Activated B cell treated with CpG ODN at 0.5 μM for 24 hours (primary cell): Measurements from ENCODE around the gene ICAM2. TPM values are rescaled to one million over a fixed set of nuclear protein-coding genes. Genes with fewer than 3 reads are reported as not detected.

Source experiments
- ATAC-seq: fragments of 200-7000 bp; cut with Tn5 transposase; one replicate; pipeline ENCODE4 v1.10.0; 2021; ENCODE audit warnings: low read depth, mild to moderate bottlenecking, moderate library complexity
- CTCF ChIA-PET: fragments of 350-600 bp; sonication (Branson Sonifier 250); formaldehyde crosslinking; loops from one replicate; lab custom pipeline; 2021; ENCODE audit warnings: antibody characterized with exemption; lab: Charles Lee
- POLR2A ChIA-PET: fragments of 350-600 bp; sonication (Branson Sonifier 250); formaldehyde crosslinking; loops from one replicate; lab custom pipeline; 2021; ENCODE audit warnings: antibody characterized with exemption; lab: Charles Lee
- DNase-seq: peaks from one replicate; pipeline ENCODE4 v3.0.0; 2022
- H3K27ac Mint-ChIP-seq: one replicate; pipeline ENCODE4 v1.8.0; 2020; ENCODE audit warnings: mixed read lengths
- H3K27me3 Mint-ChIP-seq: one replicate; pipeline ENCODE4 v1.8.0; 2021; ENCODE audit warnings: mixed read lengths
- H3K36me3 Mint-ChIP-seq: one replicate; pipeline ENCODE4 v1.8.0; 2021; ENCODE audit warnings: low read depth, mixed read lengths
- H3K4me1 Mint-ChIP-seq: one replicate; pipeline ENCODE4 v1.8.0; 2021; ENCODE audit warnings: mixed read lengths
- H3K4me3 Mint-ChIP-seq: one replicate; pipeline ENCODE4 v1.8.0; 2020; ENCODE audit warnings: mild to moderate bottlenecking, mixed read lengths
- H3K9me3 Mint-ChIP-seq: one replicate; pipeline ENCODE4 v1.8.0; 2020; ENCODE audit warnings: mixed read lengths
- intact Hi-C: fragments of 100-400 bp; cut with micrococcal nuclease; formaldehyde crosslinking; loops from one replicate; pipeline ENCODE4 v1.15.1; 2024
- total RNA-seq: library from RNA; stranded (reverse); gene quantifications from 2 replicates; pipeline ENCODE4 v1.2.3, GENCODE V29; 2022
- TF ChIP-seq, protein P1 (sequence below): fragments of 200-600 bp; IDR thresholded peaks from one replicate; pipeline ENCODE4 v1.8.0; 2022; ENCODE audit warnings: antibody characterized with exemption, mild to moderate bottlenecking

Gene ICAM2
- total RNA-seq, 1 donor from 2014 or later, result 44.5 TPM

- CTCF ChIA-PET, result interaction anchor here (1.4 kb wide), 1 partner anchor 27 kb away, joined by 4 read pairs; no protein-coding TSS in a partner anchor
- intact Hi-C loops, result loop anchor here (2.0 kb wide), 1 partner anchor 23 kb away; the partner anchor contains the start of gene ICAM2
- H3K27me3 Mint-ChIP-seq, result peaks cover 4% of the 10 kb centered on the region
- no peak within 1 kb of the TSS for H3K27ac Mint-ChIP-seq
- peak within 1 kb of the TSS; percentile 87 for H3K4me3 Mint-ChIP-seq
- H3K36me3 Mint-ChIP-seq, result peaks cover 6% of the 10 kb centered on the region
- POLR2A ChIA-PET, result interaction anchor here (0.9 to 1.4 kb wide), 2 partner anchors 22 to 78 kb away, joined by 3 to 9 read pairs; partner anchors contain the start of gene ICAM2
- TF ChIP-seq, protein P1, sequence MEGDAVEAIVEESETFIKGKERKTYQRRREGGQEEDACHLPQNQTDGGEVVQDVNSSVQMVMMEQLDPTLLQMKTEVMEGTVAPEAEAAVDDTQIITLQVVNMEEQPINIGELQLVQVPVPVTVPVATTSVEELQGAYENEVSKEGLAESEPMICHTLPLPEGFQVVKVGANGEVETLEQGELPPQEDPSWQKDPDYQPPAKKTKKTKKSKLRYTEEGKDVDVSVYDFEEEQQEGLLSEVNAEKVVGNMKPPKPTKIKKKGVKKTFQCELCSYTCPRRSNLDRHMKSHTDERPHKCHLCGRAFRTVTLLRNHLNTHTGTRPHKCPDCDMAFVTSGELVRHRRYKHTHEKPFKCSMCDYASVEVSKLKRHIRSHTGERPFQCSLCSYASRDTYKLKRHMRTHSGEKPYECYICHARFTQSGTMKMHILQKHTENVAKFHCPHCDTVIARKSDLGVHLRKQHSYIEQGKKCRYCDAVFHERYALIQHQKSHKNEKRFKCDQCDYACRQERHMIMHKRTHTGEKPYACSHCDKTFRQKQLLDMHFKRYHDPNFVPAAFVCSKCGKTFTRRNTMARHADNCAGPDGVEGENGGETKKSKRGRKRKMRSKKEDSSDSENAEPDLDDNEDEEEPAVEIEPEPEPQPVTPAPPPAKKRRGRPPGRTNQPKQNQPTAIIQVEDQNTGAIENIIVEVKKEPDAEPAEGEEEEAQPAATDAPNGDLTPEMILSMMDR, result no peak
- H3K4me1 Mint-ChIP-seq, result peaks cover 32% of the 10 kb centered on the region
- peak; percentile 67 for DNase-seq
- peak; percentile 73 for ATAC-seq
- no peaks in the 10 kb centered on the region for H3K9me3 Mint-ChIP-seq
Measured at GRCh38 chr17:63998050-63998720, 22.2 kb downstream of the ICAM2 start, which contains the start of gene PRR29. PRR29 (plus strand) TSS chr17:63998351; CDS start chr17:63998365, 14 bp downstream.

DNA sequence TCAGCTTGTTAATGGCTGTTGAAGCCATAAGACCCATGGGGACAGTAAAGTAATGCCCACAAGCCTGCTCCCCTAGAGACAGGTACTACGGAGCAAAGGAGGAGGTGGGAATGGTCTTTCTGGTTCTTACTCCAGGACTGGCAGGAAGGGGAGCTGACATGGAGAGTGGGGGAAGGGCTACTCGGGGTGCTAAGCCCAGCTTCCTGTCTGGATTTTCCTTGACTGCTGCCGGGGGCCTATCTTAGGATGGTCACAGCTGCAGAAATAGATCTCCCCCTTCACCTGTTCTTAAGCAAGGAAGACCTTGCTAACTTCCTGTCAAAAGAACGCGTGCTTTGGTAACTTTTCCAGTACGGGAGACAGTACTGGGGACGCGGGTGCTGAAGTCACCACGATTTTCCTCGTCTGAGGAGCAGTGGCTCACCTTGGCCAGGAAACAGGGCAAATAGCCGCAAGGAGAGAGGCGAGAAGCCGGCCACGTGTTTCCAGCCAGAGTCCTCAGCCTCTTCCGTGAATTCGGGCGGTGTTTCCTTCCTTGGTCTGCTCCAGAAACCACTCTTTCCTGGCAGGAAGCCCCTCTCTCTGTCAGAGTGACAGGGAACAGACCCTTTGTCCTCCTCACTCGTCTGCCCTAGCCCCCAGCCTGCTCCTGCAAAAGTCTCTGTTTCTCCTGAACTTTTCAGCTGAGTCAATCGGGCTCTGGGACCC is 22.9 kb downstream of the ICAM2 start:
- CTCF ChIA-PET, result interaction anchor here (1.4 kb wide), 1 partner anchor 28 kb away, joined by 4 read pairs; no protein-coding TSS in a partner anchor
- no peak for ATAC-seq
- intact Hi-C loops, result loop anchor here (2.0 kb wide), 1 partner anchor 23 kb away; the partner anchor contains the start of gene ICAM2
- Mint-ChIP-seq H3K4me3 (peak overlapping the region; percentile 87), H3K9me3 (no peaks in the 10 kb centered on the region), H3K4me1 (peaks cover 36% of the 10 kb centered on the region), H3K36me3 (peaks cover under 1% of the 10 kb centered on the region), H3K27ac (no peak overlapping the region), H3K27me3 (peaks cover 4% of the 10 kb centered on the region)
- peak; percentile 12 for DNase-seq
- TF ChIP-seq, protein P1, result no peak
- POLR2A ChIA-PET, result interaction anchor here (0.9 to 1.4 kb wide), 2 partner anchors 23 to 78 kb away, joined by 3 to 9 read pairs; partner anchors contain the start of gene ICAM2

DNA sequence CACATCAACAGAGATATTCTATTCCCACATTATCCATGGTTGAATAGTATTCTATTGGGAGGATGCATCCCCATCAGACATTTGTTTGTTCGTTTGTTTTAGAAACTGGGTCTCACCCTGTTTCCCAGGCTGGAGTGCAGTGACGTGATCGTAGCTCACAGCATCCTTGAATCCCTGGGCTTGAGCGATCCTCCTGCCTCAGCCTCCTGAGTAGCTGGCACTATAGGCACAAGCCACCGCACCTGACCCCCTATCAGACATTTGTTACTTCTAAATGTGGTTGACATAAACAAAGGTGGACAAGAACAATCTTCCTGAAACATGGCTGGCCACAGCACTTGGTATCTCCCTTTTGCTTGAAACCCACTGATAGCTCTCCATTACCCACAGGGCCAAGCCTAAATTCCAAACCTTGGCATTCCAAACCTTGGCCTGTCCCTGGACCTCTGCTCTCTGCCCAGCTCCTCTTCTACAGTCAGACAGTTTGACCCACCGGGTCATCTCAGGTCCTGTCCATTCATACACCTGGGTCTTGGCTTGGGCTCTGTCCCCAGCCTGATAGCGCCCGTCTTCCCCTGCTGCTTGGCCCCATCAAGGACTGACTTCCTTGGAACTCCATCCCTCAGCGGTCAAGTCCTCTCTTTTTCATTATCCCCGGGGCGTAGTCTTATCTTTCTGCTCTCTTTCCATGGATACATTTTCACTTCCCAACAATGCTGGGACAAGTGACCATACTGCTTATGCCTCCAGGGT is 23.8 kb downstream of the ICAM2 start:
- H3K4me1 Mint-ChIP-seq, result peaks cover 37% of the 10 kb centered on the region
- no peak overlapping the region for H3K27ac Mint-ChIP-seq
- peak overlapping the region; percentile 42 for H3K4me3 Mint-ChIP-seq
- intact Hi-C loops, result no loop called here
- peaks cover 4% of the 10 kb centered on the region for H3K27me3 Mint-ChIP-seq
- TF ChIP-seq, protein P1, result no peak
- DNase-seq (peak; percentile 10), ATAC-seq (no peak)
- no peaks in the 10 kb centered on the region for H3K36me3 Mint-ChIP-seq
- H3K9me3 Mint-ChIP-seq, result no peaks in the 10 kb centered on the region
- POLR2A ChIA-PET, result no interaction called here
- CTCF ChIA-PET, result interaction anchor here (0.7 to 1.8 kb wide), 3 partner anchors 29 to 50 kb away, joined by 3 to 7 read pairs (median 3); no protein-coding TSS in a partner anchor

DNA sequence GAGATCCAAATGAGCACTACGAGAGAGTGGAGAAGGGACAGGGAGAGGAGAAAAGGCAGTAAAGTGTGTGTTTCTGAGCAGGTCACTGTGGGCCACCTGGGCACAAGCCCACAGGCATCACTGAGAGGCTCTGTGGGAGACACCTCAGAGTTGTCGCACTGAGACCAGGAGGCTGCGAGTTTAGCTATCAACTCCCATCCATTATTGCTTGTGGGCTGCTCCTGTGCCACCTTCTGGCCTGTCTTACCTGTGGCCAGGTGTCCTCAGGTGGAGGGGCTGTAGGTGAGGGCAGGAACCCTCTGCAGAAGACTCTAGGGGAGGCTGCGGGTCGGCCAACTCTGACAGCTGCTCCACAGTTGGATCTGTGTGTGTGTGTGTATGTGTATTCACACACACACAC is 24.8 kb downstream of the ICAM2 start:
- intact Hi-C loops, result no loop called here
- Mint-ChIP-seq H3K27me3 (peaks cover 4% of the 10 kb centered on the region), H3K4me1 (peaks cover 39% of the 10 kb centered on the region), H3K4me3 (no peak overlapping the region), H3K27ac (no peak overlapping the region), H3K9me3 (no peaks in the 10 kb centered on the region), H3K36me3 (no peaks in the 10 kb centered on the region)
- TF ChIP-seq, protein P1, result no peak
- POLR2A ChIA-PET, result no interaction called here
- DNase-seq, result no peak
- CTCF ChIA-PET, result interaction anchor here (1.8 kb wide), 1 partner anchor 30 kb away, joined by 7 read pairs; no protein-coding TSS in a partner anchor
- ATAC-seq, result no peak
